GM19239 (cell line): ENCODE data around the gene GAK.
"Not testable (repeated sequence)": the region's sequence is repeated elsewhere in the genome, so short reads cannot be mapped to it uniquely, and the experiment has no call there.

Source experiments
- DNase-seq: peaks from one replicate; pipeline ENCODE4 v3.0.0; 2011; ENCODE audit warnings: low spot score; ENCODE audit not compliant: insufficient read length
- FAIRE-seq: peaks from 2 replicates; lab custom pipeline; 2011; peaks lifted over from hg19 to GRCh38; lab: Jason Lieb, UNC

Gene GAK

DNA sequence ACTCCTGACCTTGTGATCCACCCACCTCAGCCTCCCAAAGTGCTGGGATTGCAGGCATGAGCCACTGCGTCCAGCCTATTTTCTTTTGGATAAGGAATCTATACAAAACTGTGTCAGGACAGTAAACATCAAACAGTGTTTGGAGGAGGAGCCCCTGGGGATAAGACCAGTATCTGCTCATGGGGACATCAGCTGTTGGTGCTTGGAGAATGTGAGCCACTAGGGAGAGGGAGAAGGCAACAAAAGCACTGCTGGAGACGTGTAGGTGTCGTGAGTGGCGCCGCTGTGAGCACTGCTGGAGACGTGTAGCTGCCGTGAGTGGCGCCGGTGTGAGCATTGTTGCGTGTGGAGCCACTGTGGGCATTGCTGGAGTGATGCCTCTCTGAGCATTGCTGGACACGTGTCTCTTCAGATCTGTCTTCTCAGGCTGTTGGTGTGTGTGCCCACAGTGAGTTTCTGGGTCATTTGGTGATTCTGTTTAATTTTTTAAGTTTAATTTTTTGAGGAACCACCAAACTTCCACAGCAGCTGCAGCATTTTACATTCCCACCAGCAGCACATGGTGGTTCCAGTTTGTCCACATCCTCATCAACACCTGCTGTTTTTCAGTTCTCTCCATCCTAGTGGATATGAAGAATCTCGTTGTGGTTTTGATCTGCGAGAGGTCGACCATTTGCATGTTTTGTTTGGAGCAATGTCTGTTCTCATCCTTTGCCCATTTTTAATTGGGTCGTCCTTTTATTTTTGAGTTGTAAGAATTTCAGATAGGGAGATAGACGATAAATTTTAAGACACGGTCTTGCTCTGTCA lies 22.3 kb upstream of the GAK start:
- DNase-seq (no peak), FAIRE-seq (no peak)

DNA sequence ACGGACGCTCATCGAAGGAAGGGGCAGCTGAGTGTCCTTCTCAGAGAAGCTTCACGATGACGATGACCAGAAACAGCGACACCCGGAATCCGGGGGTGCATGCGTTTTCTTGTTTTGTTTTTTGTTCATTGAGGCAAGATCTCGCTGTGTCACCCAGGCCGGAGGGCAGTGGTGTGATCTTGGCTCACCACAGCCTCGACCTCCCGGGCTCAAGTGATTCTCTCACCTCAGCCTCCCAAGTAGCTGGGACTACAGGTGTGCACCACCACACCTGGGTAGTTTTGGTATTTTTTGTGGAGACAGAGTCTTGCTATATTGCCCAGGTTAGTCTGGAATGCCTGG lies 21.4 kb upstream of the GAK start:
- FAIRE-seq (no peak), DNase-seq (no peak)

DNA sequence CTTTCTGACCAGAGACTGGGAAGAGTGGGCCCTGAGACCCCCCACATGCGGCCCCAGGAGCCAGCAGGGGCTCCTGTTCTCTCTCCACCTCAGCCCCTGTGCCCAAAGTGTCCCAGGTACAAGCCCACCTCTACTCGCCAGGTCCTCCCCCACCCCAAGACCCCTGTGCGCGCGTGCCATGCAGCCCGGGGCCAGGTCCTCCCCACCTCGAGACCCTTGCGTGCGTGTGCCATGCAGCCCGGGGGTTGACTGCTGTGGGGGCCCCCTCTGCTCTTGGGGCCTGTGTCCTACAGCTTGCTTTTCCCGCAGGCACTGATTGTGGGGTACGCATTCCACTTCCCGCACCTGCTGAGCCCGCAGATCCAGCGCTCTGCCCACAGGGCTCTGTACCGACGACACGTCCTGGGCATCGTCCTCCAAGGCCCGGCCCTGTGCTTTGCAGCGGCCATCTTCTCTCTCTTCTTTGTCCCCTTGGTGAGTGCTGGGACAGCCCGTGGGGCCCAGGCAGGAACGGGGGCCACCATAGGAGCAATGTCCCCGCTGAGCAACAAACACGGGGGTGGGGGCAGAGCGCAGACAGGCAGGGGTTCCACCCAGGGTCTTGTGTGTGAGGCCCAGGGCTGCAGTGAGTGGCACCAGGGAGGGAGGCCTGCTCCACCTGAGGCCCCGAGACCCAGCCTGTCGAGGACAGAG lies 20.9 kb upstream of the GAK start:
- FAIRE-seq = no peak
- no peak for DNase-seq

DNA sequence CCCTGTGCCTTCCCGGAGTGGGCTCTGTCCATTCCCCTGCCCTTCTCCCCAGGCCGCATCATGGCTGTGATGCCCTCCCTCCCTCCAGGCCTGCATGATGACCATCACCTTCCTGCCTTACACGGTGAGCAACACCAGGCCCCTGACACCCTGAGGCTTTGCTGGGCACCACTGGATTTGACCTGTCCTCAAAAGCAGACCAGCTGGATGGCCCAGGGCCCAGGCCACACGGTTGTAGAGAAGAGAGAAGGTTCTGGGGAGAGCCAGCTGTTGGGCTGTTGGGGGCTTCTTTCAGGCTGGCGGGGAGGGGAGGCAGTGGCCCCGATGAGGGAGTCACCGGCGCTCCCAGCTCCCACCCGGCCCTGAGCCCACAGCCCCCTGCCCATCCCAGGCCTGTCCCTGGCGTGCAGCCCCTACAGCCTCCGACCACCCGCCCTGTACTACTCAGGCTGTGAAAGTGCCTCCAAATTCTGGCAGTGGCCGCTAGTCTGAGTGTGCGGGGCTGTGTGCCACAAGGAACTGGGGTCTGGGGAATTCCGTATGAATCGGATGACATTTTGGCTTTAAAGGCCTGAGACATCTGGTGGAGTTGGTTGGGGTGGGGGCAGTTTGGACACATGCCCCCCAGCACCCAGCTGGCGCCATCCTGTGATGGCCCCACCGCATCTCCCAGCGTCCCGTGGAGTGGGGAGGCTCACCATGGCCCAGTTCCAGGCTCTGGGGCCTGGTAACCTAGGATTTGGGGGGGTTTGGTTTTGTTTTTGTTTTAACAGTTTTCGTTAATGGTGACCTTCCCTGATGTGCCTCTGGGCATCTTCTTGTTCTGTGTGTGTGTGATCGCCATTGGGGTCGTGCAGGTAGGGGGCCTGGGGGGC lies 19.7 kb upstream of the GAK start:
- no peak for FAIRE-seq
- DNase-seq = no peak

DNA sequence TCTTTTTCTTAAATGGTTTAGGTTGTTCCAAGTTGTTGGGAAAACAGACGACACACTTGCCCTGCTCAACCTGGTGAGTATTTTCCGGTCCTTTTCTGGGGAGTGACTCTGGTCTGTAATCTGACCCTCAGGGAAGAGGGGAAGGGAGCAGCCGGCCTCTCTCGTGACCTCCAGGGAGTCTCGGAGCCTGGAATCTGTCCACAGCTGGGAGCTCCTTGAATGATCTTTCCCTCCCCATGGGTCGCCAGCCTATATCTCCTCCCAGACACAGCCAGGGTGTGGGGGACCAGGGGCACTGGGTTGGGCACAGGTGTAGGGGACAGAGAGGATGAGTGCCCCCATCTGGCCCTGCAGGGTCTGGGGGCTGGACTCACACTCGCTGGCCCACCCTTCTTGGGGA lies 19.1 kb upstream of the GAK start:
- FAIRE-seq (no peak), DNase-seq (peak; percentile 5)

DNA sequence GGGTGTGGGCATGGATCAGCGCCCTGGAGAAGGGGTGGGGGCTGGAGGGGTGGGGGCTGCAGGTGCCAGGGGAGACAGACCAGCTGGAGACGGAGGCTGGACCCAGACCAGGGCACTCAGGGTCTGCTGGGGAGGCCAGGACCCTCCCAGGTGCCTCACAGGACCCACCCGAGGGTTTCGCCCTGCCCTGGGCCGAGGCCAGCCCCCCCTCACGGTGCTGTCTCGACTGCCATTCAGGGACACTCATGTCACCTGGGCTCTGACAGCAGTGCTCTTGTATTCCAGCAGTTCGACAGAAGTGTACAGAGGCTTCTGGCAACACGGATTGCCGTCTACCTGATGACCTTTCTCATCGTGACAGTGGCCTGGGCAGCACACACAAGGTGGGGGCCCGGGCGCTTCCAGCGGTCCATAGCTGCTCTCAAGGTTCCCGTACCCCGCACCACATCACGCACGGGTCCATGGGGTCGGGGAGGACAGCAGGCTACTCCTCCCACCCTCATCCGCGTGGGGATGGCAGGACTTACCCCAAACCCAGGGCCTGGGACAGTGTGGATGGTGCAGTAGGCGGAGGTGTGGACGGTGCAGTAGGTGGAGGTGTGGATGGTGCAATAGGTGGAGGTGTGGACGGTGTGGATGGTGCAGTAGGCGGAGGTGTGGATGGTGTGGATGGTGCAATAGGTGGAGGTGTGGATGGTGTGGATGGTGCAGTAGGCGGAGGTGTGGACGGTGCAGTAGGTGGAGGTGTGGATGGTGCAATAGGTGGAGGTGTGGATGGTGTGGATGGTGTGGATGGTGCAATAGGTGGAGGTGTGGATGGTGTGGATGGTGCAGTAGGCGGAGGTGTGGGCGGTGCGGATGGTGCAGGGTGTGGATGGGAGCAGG lies 18.3 kb upstream of the GAK start:
- DNase-seq (no peak), FAIRE-seq (no peak)

DNA sequence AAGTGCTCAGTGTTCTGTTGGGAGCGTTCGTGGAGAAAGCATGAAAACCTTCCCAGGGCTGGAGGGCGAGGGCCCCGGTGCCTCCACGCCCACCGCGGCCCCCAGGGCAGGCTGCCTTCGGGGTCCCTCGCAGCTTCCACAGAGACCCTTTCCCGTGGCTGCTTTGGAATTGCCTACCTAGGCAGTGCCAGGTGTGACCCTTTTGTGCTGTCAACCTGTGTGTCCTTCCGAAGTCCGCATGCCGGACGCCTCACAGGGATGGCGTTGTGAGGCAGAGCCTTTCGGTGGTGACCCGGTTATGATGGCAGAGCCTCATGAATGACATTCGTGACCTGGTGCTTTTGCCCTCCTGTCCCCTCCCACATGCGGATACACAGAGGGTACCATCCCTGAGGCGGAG lies 17.5 kb upstream of the GAK start:
- DNase-seq (no peak), FAIRE-seq (no peak)

DNA sequence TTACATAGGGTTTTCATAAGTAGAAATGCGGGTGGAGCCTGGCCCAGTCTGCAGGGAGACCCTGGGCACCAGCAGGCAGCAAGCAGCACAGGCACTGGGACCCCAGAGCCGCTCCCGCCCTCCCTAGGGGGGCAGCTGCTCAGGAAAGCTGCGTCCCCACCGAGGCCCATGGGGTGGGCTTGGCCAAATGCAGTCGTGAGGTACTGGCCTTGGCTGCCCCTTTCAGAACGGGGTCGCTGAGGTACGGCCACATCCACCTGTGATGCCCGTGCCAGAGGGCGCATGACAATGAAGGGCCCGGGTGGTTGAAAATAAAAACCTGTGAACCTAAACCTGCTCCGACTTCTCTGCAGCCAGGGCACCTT lies 16.8 kb upstream of the GAK start:
- no peak for DNase-seq
- FAIRE-seq = no peak

DNA sequence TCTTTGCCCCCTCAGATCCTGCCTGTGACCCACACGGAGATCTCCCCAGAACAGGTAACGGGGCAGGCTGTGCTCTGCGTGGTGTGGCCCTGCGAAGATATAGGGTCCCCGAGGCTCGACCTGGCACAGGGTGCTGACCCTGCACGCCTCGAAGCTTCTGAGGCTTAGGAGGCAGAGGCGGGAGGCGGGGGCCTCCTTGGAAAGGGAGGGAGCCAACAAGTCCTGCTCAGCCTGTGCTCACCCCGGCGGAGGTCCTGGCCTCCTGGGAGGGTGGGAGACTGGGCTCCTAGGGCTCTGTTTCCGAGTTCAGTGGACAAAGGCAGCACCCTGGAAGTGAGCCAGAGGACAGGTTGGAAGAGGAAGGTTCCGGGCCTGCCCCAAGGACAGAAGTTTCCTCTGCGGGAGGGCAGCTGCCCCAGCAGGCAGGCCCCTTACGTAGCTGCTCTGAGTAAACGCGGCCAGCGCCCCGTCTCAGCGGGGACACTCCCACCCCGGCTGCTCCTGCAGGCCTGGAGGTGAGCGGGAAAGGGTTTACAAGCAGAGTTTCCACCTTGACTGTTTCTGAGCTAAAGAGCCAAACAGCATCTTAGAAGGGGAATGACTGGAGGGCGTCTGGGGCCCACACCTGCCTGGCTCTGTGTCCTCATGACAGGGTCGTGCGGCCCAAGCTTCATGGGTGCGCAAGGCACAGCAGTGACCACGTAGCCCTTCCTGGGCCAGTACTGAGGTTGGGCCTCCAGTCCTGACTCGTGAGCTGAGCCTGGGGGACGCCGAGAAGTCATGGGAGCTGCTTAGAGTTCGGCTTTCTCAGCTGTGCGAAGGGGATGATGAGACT lies 16.2 kb upstream of the GAK start:
- DNase-seq (no peak), FAIRE-seq (no peak)

DNA sequence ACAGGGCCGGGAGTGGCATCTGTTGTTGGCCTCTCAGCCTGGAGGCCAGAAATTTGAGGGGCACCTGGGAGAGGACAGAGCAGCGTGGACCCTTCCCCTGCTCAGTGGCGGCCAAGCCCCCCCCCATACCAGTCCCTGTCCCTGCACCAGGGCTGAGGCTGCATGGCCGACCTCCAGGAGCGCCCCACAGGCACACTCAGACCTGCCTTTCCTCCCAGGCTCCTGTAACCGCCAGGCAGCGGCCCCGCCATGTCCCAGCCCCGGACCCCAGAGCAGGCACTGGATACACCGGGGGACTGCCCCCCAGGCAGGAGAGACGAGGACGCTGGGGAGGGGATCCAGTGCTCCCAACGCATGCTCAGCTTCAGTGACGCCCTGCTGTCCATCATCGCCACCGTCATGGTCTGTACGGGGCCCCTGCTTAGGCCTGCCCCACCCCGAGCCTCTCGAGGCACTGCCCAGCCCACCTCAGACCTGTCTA lies 15.4 kb upstream of the GAK start:
- FAIRE-seq (no peak), DNase-seq (no peak)

DNA sequence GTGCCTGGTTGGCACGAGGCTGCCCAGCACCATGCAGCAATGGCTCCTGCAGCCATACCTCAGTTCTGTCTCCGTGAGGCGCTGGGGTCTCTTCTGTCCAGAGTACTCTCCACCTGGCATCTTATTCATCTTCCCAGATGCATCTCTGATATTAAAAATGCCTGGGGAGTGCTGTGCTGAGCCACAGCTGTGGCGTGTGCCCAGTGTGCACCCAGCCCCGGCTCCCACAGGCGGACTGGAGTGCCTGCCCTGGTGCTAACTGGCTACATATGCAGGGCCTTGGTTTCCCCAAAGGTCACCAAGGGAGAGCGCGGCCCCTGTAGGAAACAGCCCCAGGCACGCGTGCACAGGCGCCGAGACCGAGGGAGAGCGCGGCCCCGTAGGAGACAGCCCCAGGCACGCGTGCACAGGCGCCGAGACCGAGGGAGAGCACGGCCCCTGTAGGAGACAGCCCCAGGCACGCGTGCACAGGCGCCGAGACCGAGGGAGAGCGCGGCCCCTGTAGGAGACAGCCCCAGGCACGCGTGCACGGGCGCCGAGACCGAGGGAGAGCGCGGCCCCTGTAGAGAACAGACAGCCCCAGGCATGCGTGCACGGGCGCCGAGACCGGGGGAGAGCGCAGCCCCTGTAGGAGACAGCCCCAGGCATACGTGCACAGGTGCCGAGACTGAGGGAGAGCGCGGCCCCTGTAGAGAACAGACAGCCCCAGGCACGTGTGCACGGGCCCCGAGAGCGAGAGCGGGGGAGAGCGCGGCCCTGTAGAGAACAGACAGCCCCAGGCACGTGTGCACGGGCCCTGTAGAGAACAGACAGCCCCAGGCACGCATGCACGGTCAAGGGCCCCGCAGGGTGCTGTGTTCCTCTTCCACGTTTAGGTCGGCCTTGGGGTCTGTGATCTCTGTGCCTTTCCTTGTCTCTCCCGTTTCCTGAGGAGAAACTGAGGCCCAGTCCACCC lies 14.7 kb upstream of the GAK start:
- DNase-seq = no peak
- no peak for FAIRE-seq

DNA sequence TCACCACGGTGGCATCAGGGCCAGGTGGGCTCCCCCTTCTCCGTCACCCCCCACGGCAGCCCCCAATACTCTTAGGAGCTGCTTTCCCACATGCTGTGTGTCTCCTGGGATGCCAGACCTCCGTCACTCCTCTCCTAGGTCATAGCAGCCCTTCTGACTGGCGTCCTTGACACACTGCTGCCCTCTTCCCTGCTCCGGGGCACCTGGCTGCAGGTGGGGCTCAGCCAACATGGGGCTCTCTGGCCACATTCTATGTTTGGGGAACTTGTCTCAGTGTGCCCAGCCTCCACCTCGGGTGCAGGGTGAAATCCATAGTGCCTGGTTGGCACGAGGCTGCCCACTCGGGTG lies 14.0 kb upstream of the GAK start:
- FAIRE-seq = no peak
- no peak for DNase-seq

DNA sequence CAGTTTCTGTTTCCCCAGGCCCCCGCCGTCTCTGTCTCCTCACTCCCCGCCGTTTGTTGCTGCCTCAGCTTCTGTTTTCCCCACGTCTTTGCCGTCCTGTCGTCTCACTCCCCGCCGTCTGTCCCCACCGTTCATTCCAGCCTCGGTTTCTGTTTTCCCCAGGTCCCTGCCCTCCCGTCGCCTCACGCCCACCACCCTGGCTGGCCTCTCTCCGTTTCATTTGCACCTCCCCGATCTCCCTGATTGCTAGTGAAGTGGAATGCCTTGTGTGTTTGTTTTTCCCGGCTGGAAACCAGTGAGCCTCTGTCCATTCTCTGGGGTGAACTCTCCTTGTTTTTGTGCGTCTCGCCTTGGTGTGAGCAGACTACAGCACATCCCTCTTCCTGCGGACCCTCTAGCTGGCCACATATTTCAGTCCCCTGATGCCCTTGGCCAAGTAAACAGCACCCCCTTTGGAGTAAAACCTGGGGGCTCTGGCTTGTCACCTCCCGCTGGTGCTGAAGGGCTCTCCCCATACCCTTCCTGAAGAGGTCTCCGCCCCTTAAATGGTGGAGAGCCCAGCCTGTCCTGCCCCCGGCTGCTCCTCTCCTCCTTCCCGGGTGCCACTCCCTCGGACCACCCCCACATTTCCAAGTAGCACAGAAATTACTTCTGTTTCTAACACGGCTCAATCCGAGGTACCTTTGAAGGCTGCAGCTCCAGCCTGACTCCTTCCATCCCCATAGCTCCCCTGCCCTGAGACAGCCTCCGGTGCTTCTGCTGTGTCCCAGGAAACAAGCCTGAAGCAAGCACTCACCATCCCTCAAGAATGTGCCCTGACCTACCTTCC lies 13.4 kb upstream of the GAK start:
- no peak for FAIRE-seq

DNA sequence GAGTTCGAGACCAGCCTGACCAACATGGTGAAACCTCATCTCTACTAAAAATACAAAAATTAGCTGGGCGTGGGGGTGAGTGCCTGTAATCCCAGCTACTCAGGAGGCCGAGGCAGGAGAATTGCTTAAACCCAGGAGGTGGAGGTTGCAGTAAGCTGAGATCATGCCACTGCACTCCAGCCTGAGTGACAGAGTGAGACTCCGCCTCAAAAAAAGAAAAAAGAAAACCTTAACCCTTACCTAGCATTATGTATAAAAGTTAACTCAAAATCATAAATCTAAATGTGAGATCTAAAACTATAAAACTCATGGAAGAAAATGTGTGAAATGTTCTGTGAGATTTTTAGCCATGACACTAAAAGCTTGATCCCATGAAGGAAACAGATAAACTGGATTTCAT lies 7.4 kb upstream of the GAK start:
- FAIRE-seq = not testable (repeated sequence)

More for the DNA sequence above, 13.4 kb upstream of the GAK start:
- DNase-seq = no peak

DNA sequence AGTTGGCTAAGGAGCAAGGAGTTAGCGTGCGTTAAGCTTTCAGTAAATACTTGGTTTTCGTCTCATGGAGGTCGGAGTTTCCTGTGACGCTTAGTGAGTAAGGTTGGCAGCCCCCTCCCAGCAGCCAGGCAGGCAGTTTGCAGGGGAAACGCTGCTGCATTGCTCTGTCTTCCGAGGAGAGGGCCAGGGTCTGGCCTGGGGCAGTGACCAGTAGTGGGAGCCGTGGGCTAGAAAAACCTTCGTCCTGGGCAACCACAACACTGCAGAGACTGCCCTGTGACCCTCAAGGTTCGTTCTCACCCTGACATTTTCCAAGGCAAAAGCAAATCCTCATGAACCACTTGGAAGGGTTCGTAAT lies 576 bp upstream of the GAK start:
- no peak for DNase-seq
- FAIRE-seq = no peak

More for the DNA sequence above, 7.4 kb upstream of the GAK start:
- not testable (repeated sequence) for DNase-seq

DNA sequence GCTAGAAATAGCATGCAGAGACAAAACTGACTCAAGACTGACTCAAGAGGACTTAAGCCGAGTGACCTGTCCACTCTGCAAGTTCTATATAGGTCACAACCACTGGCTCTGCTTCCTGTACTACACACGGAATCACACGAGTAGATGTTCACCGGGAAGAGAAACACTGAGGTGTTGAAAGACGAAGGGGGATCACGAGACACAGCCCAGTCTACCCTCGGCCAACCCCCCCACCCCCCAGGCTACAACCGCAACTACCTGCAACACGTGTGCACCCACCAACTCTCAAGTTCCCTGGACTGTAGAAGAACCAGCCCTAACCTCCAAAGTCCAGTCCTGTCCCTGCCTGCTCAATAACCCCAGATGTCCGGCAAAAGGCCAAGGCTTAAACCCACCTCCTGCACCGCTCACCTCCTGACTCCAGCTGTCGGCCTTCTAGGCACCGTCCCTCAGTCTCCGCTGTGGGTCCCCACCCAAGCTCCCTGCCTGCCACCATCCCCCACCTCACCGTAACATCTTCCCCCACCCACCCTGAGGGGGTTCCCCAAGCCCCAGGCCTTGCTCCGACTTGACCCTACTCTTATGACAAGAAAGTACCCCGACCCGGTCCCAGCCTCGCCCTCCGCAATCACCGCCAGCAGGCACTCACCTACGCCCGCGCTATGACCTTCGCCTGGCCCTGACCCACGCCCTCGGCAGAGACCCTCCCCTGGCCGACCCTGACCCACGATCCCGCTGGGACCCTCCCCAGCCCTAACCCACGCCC lies 739 bp downstream of the GAK start:
- no peak for FAIRE-seq
- no peak for DNase-seq

DNA sequence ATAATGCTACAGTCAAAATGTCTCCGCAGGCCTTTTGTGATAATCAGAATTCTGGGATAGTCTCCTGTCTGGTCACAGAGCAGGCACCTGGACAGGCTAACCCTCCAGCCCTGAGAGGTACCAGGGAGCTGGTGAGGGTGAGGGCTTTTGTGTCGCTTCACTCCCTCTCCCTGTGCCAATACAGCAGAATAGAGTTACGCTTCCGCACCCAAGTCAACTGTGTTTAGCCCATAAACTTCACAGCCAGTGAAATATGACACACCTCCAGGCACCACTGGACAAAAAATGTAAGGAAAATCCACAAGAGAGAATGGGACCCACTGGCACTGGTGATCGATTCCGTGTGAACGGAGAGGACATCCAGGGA lies 1.3 kb downstream of the GAK start:
- no peak for FAIRE-seq
- no peak for DNase-seq
